Measurements from ENCODE around the gene FABP3.

Gene FABP3

GRCh38 chr1:31371121-31371959 is 1.5 kb downstream of the FABP3 start:
- no peak for DNase-seq

- no peak for DNase-seq
Measured at GRCh38 chr1:31370565-31370964, 2.3 kb downstream of the FABP3 start.

- no peak for DNase-seq
Measured at GRCh38 chr1:31370021-31370420, 2.9 kb downstream of the FABP3 start.

- no peak for DNase-seq
Measured at GRCh38 chr1:31368611-31369107, 4.2 kb downstream of the FABP3 start.

GRCh38 chr1:31366796-31367195 is 6.1 kb downstream of the FABP3 start:
- no peak for DNase-seq

GRCh38 chr1:31364561-31365250 is 8.2 kb downstream of the FABP3 start:
- DNase-seq, result no peak

- no peak for DNase-seq
Measured at GRCh38 chr1:31362032-31362431, 10.8 kb downstream of the FABP3 start.

- no peak for DNase-seq
Measured at GRCh38 chr1:31361607-31362006, 11.3 kb downstream of the FABP3 start.

- DNase-seq, result no peak
Measured at GRCh38 chr1:31356427-31356826, 16.4 kb downstream of the FABP3 start.

GRCh38 chr1:31354283-31354682 is 18.6 kb downstream of the FABP3 start:
- DNase-seq, result no peak

- no peak for DNase-seq
Measured at GRCh38 chr1:31348449-31348848, 24.4 kb downstream of the FABP3 start.

- DNase-seq, result no peak
Measured at GRCh38 chr1:31346785-31347184, 26.1 kb downstream of the FABP3 start.

GRCh38 chr1:31345635-31346034 is 27.2 kb downstream of the FABP3 start:
- no peak for DNase-seq

GRCh38 chr1:31344503-31344902 is 28.4 kb downstream of the FABP3 start:
- no peak for DNase-seq

GRCh38 chr1:31336687-31337467 is 36.0 kb downstream of the FABP3 start:
- DNase-seq, result no peak

GRCh38 chr1:31335007-31335406 is 37.9 kb downstream of the FABP3 start:
- no peak for DNase-seq

GRCh38 chr1:31327381-31327780 is 45.5 kb downstream of the FABP3 start:
- DNase-seq, result no peak

- DNase-seq, result no peak
Measured at GRCh38 chr1:31326461-31326860, 46.4 kb downstream of the FABP3 start.

- DNase-seq, result no peak
Measured at GRCh38 chr1:31324992-31325391, 47.9 kb downstream of the FABP3 start.

GRCh38 chr1:31324093-31324492 is 48.8 kb downstream of the FABP3 start:
- no peak for DNase-seq

GRCh38 chr1:31318146-31318545 is 54.7 kb downstream of the FABP3 start:
- no peak for DNase-seq

- no peak for DNase-seq
Measured at GRCh38 chr1:31315902-31316301, 57.0 kb downstream of the FABP3 start.
